Fibroblast of the aortic adventitia (primary cell): ENCODE results near the gene HECW1. TPM values are rescaled to one million over a fixed set of nuclear protein-coding genes. Genes with fewer than 3 reads are reported as not detected.

Source experiments
- DNase-seq: peaks from one replicate; pipeline ENCODE4 v3.0.0-alpha.2; 2010; ENCODE audit warnings: low read depth
- H3K4me3 ChIP-seq: 2 replicates; pipeline ENCODE4 v1.5.1; 2011; ENCODE audit warnings: low read depth, mild to moderate bottlenecking, control low read depth, low read length, moderate library complexity
- CTCF ChIP-seq: IDR thresholded peaks from 2 replicates; pipeline ENCODE4 v1.5.1; 2011; ENCODE audit warnings: mild to moderate bottlenecking, low read length, control low read depth, inconsistent platforms; ENCODE audit not compliant: insufficient read depth
- small RNA-seq: library from RNA; depleted of rRNA; stranded (forward); fragments of <200 nt; gene quantifications from one replicate; pipeline ENCODE3, GENCODE V24; 2012
- total RNA-seq: library from RNA; depleted of rRNA; stranded (reverse); fragments of >200 nt; gene quantifications from 2 replicates; pipeline ENCODE4 v1.2.3, GENCODE V29; 2012; ENCODE audit warnings: low replicate concordance

The HECW1 gene
- total RNA-seq, 1 donor: 3.6 TPM

GRCh38 chr7:43612599-43613589, 500.4 kb downstream of the HECW1 start:
- no peak overlapping the region for H3K4me3 ChIP-seq
- peak; percentile 81 for DNase-seq
- no peak for TF ChIP-seq CTCF

Small RNAs within 50 kb of the gene (small RNA-seq; reads per million reads assigned to genes)
- not detected for gene MIR3943
- not detected for gene RF00019
- gene RNU6-575P: not detected
- not detected for gene RNU7-35P

Other genes with a start within 250 kb of the HECW1 start
- 10.8 and 11.3 TPM in 2 replicates for gene C7orf25, start 200.6 kb upstream of the HECW1 start, total RNA-seq
- gene PSMA2, start 180.5 kb upstream of the HECW1 start, total RNA-seq: 121 and 133 TPM in 2 replicates
- 28.4 and 53.1 TPM in 2 replicates for gene MRPL32, start 180.3 kb upstream of the HECW1 start, total RNA-seq